ENCODE measurements around the gene GALNT16.

Gene GALNT16

DNA sequence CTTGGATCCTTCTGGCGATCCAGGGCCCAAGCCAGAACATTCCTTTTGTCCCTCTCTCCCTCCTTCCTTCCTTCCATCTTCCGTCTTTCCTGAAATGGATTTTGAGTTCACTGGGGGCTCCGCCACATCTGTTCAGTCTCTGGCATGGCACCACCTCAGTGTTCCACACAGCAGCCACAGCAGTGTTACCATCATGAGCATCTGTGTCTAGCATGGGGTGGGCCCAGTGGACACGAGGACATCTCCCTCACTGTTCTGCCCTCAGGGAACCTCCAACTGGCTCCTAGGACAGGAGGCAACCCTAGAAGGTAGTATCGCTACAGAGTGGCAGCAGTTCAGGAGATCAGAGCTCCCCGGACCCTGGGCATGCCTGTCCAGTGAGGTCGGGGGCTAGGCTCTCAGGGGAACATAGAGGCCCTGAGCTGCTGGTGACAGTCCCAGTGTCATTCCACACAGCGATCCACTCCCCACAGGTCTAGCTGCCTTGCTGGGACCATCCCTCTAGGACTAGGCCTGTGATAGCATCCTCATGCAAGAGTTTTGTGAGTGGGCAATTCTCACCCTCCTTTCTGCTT is 59.0 kb downstream of the GALNT16 start:
- no peak for DNase-seq (ENCODE audit: extremely low spot score)
- POLR2A ChIA-PET, result interaction anchor here (0.5 kb wide), 1 partner anchor 57 kb away, joined by 3 read pairs; no protein-coding TSS in a partner anchor
- CTCF ChIA-PET, result interaction anchor here (1.3 to 2.0 kb wide), 2 partner anchors 28 to 58 kb away, joined by 3 to 5 read pairs; no protein-coding TSS in a partner anchor
- no peak for TF ChIP-seq CTCF (IDR thresholded peaks at IDR 0.05; ENCODE audit: control extremely low read depth, extremely low read depth, low read depth, missing control alignments)

DNA sequence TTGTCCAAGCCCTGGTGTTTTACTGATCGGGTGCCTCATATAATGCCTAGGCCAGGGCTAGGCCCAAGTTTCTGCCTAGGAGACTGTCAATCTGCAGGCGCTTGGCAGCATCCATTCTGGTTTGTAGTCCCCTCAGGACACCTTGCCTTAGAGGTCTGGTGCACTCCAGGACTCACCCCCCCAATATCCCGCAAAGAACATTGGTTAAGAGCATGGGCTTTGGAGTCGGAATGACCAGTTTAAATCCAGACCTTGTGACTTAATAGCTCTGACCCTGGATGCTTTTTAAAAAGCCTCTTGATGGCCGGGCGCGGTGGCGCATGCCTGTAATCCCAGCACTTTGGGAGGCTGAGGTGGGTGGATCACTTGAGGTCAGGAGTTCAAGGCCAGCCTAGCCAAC is 60.0 kb downstream of the GALNT16 start:
- no peak for TF ChIP-seq CTCF (IDR thresholded peaks at IDR 0.05; ENCODE audit: control extremely low read depth, extremely low read depth, low read depth, missing control alignments)
- DNase-seq (ENCODE audit: extremely low spot score), result no peak
- POLR2A ChIA-PET, result no interaction called here
- CTCF ChIA-PET, result interaction anchor here (1.3 to 2.0 kb wide), 4 partner anchors 12 to 59 kb away, joined by 3 to 5 read pairs (median 4); no protein-coding TSS in a partner anchor

DNA sequence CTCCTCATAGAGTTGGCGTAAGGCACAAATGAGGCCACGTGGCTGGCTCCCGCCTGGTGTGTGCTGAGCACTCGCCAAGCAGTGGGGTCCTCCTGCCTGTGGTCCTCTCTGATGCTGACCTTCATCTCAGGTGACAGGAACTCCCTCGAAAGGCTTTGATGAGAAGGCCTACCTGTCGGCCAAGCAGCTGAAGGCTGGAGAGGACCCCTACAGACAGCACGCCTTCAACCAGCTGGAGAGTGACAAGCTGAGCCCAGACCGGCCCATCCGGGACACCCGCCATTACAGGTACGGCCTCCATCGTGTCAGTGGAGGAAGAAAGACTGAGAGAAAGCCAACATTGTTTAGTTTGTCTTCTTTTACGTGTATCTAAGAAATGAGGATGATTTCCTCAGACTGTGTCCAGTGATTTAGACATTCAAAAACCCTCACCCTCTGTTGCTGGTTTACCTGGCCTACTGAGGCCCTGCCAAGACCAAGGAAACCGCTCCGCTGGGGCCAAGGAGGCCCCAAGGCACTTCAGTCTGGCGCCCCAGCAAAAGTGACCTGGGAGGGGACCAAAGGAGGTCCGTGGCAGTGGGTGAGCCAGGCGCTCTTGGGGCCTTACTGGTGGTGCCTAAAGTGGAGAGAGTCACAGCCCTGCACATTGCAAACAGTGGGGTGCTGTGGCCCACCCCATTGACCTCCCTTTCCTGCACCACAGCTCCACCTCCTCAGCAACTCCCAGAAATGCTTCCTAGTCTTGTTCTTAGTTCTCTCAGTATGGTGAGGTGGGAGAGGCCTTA is 60.8 kb downstream of the GALNT16 start:
- ChIA-PET CTCF (interaction anchor here (1.3 to 1.8 kb wide), 3 partner anchors 11 to 49 kb away, joined by 3 to 4 read pairs (median 3); no protein-coding TSS in a partner anchor), POLR2A (no interaction called here)
- DNase-seq (ENCODE audit: extremely low spot score), result no peak
- no peak for TF ChIP-seq CTCF (IDR thresholded peaks at IDR 0.05; ENCODE audit: control extremely low read depth, extremely low read depth, low read depth, missing control alignments)

GRCh38 chr14:69321601-69322330 is 61.8 kb downstream of the GALNT16 start:
- POLR2A ChIA-PET, result no interaction called here

DNA sequence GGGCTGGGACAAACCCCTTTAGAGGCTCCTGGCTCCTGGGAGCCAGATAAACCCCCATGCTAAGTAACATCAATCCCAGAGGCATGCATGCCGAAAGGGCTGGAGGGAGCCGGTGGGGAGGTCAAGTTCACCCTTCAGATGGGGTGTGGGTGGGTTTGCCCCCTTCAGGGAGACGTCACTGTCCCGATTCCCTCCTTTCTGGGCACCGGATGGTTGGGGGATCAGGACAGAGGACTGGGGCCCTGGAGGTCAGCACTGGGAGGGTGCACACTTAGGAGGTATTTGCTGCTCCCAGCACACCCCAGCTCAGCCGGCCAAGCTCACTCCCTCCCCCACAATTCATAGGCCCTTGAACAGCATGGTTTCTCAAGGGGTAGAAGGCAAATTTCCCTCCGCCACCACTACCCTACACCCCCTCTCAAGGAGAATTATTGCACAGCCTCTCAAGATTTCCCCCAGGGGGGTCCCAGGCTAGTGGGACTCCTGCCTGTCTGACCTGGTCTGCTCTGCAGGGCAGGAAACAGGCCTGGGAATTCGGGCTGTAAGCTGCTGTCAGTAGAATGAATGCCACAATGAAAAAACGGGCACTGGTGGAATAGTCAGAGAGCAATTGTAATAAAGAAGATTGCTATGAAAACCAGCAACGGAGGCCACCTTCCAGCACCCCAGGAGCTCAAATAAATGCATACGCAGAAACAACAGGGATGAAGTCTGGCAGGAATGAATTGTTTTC is 63.5 kb downstream of the GALNT16 start:
- no peak for DNase-seq (ENCODE audit: extremely low spot score)
- ChIA-PET POLR2A (no interaction called here), CTCF (no interaction called here)
- no peak for TF ChIP-seq CTCF (IDR thresholded peaks at IDR 0.05; ENCODE audit: control extremely low read depth, extremely low read depth, low read depth, missing control alignments)

More at GRCh38 chr14:69321601-69322330, 61.8 kb downstream of the GALNT16 start:
- TF ChIP-seq CTCF (IDR thresholded peaks at IDR 0.05; ENCODE audit: control extremely low read depth, extremely low read depth, low read depth, missing control alignments), result no peak
- CTCF ChIA-PET, result interaction anchor here (1.3 to 1.8 kb wide), 2 partner anchors 48 to 139 kb away, joined by 3 read pairs; no protein-coding TSS in a partner anchor
- DNase-seq (ENCODE audit: extremely low spot score), result no peak

- ChIA-PET POLR2A (no interaction called here), CTCF (no interaction called here)
- TF ChIP-seq CTCF (IDR thresholded peaks at IDR 0.05; ENCODE audit: control extremely low read depth, extremely low read depth, low read depth, missing control alignments), result no peak
- no peak for DNase-seq (ENCODE audit: extremely low spot score)
These were observed 64.0 kb downstream of the GALNT16 start for GRCh38 chr14:69323999-69324282.
